ENCODE results near the gene CHSY1.
"Not testable (repeated sequence)": the region's sequence is repeated elsewhere in the genome, so short reads cannot be mapped to it uniquely, and the experiment has no call there.

CHSY1 gene

DNA sequence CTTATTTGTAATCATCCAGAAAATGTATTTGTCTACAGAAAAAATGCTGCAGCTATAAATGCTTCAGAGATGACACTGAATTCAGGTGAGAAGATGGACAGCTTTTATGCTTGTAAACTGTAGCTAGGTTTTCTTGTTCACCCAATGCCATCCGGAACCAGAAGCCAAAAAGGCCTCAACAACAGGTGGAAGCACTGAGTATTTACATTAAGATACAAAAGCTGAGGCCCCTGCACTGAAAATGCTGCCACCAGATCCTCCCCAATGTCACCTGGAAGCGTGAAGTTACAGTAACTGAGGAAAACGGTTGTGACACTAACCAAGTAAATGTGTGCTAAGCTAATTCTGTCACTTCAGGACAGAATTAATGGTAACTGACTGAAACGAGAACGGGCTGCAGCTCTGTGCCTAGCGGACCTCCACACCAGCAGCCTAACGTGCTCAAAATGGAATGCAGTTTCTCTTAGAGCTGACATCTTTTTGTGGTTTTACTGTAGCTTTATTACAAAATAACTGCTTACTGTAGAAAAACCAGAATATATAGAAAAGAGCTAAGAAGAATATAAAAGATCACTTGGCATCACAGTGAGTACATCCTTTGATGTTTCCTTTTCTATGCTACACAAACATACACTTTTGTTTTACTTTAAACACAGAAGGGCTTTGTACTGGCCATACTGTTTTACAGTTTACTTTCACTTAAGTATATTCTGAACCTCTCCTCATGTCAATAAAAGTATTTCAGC lies 7.6 kb downstream of the CHSY1 start:
- no peak for DNase-seq

- no peak for DNase-seq
Measured at GRCh38 chr15:101243420-101243819, 8.4 kb downstream of the CHSY1 start.

GRCh38 chr15:101242999-101243336 lies 8.9 kb downstream of the CHSY1 start:
- no peak for DNase-seq

GRCh38 chr15:101242160-101242998 lies 9.5 kb downstream of the CHSY1 start:
- DNase-seq = peak; percentile 40

DNA sequence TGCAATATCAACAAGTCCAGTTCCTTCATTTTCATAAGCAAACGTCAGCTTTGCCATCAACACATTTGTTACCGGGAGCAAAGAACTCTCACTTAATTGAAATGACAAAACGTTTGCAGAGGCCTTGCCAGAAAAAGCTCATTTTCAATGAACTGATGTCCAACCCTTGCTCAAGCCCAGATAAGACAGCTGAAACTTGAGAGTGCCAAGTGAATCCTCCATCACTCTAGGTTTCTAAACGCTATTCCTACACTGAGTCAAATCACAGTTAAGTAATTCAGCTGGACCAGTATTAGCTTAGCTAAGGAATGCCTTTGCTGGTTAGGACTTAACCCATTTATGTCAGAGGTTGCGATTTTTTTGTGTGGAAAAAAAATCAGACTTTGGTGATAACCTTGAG lies 11.5 kb downstream of the CHSY1 start:
- no peak for DNase-seq

DNA sequence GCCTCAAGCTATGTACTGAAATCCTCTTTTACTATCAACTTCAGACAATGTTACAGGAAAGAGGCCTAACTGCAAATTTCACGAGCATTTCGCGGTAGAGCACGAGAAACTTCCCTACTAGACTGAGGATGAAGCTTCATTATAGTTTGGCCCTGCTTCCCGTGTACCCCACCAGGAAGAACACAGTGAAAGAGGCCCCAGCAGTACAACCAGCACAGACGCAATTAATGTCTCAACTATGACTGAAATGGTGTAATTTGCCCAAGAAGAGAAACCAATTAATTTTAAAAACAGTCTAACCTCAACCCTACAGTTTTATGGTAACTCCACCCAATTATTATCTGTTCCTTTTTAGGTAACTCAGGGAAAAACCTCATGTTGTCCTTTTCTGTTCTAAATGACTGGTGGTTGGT lies 12.1 kb downstream of the CHSY1 start:
- DNase-seq = no peak

DNA sequence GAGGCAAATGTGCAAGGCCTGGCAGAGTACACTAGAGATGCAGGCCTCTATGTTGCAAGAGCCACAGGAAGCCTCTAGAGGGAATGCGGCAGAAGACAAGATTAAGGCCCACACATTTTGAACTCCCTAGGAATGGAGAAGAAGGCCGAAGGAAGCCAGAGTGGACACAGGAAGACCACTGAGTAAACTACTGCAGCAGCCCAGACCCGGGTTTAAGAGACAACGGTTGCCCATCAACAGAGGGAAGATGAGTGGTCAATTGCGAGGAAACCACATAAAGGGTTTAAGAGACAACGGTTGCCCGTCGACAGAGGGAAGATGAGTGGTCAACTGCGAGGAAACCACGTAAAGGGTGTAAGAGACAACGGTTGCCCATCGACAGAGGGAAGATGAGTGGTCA lies 14.6 kb downstream of the CHSY1 start:
- no peak for DNase-seq

DNA sequence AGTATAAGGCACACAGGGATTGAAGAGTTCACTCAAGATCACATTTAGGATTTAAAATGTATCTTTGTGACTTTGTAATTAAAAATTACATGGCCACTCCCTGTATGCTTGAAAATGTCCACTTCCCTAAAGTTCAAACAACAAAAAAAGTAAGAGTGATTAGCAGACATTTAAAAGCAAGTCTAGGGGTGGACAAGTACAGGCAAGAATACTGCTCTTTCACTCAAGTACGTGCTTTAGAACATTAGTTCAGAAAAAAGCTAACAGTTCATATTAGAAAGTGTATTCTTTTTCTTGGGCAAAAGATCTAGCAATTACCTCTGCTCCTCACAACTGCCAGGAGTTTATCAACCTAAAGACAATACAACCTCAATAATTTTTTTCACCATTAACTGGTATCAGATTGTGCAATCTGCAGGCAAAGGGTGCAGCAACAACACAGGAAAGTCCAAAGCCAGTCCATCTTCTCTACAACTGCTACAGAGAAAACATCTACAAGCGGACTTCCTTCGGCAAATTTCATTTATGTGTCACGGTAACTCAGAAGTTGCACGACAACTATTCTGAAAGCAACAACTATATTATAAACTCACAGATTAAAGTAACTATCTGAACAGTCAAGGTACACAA lies 18.1 kb downstream of the CHSY1 start:
- no peak for DNase-seq

GRCh38 chr15:101232677-101233076 lies 19.2 kb downstream of the CHSY1 start:
- DNase-seq = no peak

GRCh38 chr15:101228313-101228712 lies 23.5 kb downstream of the CHSY1 start:
- no peak for DNase-seq

DNA sequence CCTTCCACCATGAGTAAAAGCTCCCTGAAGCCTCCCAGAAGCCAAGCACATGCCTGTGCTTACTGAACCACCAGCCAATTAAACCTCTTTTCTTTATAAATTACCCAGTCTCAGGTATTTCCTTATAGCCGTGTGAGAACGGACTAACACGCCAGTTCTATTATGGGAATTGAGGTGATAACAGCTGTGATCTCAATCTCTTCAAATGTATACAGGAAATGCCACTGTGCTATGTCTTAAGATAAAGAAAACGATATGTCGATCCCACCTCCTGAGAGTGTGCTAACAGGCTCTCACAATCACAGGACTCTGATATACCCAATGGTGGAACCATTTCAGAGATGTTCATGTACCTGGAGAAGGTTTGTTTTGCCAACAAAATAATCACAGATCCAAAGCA lies 26.2 kb downstream of the CHSY1 start:
- DNase-seq = no peak

DNA sequence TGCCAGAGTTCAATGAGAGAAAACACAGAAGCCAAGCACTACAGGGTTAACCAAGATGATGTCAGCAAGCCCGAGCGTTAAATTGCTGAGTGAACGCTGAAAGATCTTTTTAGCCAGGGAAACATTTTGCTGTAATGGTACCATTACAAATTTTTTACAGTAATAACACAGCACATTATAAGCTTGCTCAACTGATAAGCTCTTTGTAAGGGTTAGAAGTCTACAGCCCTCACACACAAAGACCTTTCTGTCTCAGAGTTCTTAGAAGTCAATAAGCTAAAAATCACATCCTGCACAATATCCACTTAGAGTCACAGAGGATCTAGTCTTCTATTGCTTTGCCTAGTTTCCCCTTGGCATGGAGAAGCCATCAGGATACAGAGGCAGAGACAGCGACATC lies 29.9 kb downstream of the CHSY1 start:
- DNase-seq = no peak

GRCh38 chr15:101220060-101220459 lies 31.8 kb downstream of the CHSY1 start:
- DNase-seq = no peak

GRCh38 chr15:101219441-101219840 lies 32.4 kb downstream of the CHSY1 start:
- DNase-seq = no peak

GRCh38 chr15:101217446-101217845 lies 34.4 kb downstream of the CHSY1 start:
- no peak for DNase-seq

GRCh38 chr15:101216100-101216499 lies 35.7 kb downstream of the CHSY1 start:
- no peak for DNase-seq

- no peak for DNase-seq
Measured at GRCh38 chr15:101215681-101216080, 36.2 kb downstream of the CHSY1 start.

- not testable (repeated sequence) for DNase-seq
Measured at GRCh38 chr15:101214435-101215097, 37.3 kb downstream of the CHSY1 start.

- no peak for DNase-seq
Measured at GRCh38 chr15:101213570-101213969, 38.3 kb downstream of the CHSY1 start.

DNA sequence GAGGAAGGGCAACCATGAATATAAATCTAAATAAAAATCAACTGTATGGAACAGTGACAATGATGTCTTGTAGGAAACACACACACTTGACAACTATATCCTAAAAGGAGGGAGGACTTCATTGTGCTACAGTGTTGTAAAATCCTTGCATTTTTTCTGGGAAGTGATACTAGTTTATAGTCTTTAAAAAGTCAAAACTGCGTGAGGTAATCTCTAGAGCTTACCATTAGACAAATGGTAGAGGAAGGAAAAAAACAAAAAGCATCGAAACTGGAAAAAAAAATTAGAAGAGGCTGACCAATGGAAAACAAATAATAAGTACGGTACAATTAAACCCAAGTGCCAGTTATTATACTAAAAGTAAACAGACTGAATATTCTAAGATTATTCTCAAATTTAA lies 38.7 kb downstream of the CHSY1 start:
- no peak for DNase-seq

GRCh38 chr15:101211897-101212296 lies 40.0 kb downstream of the CHSY1 start:
- no peak for DNase-seq

DNA sequence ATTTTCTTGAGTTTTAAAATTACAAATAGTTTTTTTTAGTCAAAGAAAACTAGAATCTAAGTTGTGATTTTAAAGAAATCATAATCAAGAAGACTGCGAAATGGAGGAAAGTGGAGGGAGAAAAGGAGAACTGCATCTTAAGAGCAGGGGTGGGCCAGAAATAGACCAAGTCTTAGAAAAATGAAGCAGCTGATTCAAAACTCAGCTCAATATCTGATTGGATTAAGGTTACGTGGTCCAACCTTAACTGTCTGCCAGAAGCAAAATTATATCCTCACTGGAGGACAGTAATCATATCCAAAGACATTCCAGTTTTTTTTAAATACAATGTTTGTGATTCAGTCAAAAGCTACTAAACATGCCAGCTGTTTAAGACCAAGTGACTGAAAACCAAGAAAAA lies 41.4 kb downstream of the CHSY1 start:
- no peak for DNase-seq

DNA sequence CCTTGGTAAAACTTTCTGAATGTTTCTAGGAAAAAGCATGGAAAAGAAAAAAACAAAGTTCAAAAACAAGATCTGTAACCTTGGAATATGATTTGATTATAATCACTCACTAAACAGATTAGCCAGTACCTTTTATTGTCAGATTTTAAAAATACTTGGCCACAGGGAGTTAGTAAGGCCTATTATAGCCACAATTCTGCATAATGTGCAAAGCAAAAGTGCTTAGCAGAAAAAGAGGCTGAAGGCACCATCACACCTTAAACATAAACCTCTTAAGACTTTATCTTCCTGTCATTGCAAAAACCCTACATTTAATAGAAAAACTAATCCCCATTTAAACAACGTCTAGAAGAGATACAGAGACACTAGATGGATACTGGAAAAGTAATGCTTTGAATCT lies 41.8 kb downstream of the CHSY1 start:
- no peak for DNase-seq

Data from activated CD8-positive, alpha-beta memory T cell treated with anti-CD3 and anti-CD28 coated beads, Interleukin-2, amount 50 U/mL, for 4 hours (primary cell).